RCC 7860 (cell line): ENCODE data around the gene LSM10.
A peak's percentile ranks its signal among the peaks of the same experiment; 100 is the strongest.

Source experiments
- DNase-seq: peaks from one replicate; pipeline ENCODE4 v3.0.0-alpha.2; 2015; ENCODE audit warnings: low spot score
- FAIRE-seq: peaks from 2 replicates; lab custom pipeline; 2012; peaks lifted over from hg19 to GRCh38; lab: Jason Lieb, UNC

LSM10 gene

GRCh38 chr1:36354486-36354885 lies 43.2 kb downstream of the LSM10 start:
- no peak for DNase-seq
- no peak for FAIRE-seq

GRCh38 chr1:36352910-36353878 lies 44.5 kb downstream of the LSM10 start:
- FAIRE-seq, result peak; percentile 80
- peak; percentile 68 for DNase-seq

- DNase-seq (peak; percentile 86), FAIRE-seq (peak; percentile 23)
Observed at GRCh38 chr1:36352125-36352909, 45.4 kb downstream of the LSM10 start.

- DNase-seq (peak; percentile 97), FAIRE-seq (peak; percentile 85)
Observed at GRCh38 chr1:36351227-36351977, 46.3 kb downstream of the LSM10 start.

- DNase-seq (peak; percentile 97), FAIRE-seq (peak; percentile 94)
Observed at GRCh38 chr1:36350659-36351226, 47.0 kb downstream of the LSM10 start.

- FAIRE-seq, result no peak
- no peak for DNase-seq
Observed at GRCh38 chr1:36349839-36350238, 47.9 kb downstream of the LSM10 start.

GRCh38 chr1:36349241-36349671 lies 48.5 kb downstream of the LSM10 start:
- peak; percentile 53 for DNase-seq
- no peak for FAIRE-seq

- DNase-seq, result no peak
- no peak for FAIRE-seq
Observed at GRCh38 chr1:36346741-36347370, 50.9 kb downstream of the LSM10 start.

- no peak for FAIRE-seq
- no peak for DNase-seq
Observed at GRCh38 chr1:36345353-36345752, 52.4 kb downstream of the LSM10 start.

- FAIRE-seq, result no peak
- no peak for DNase-seq
Observed at GRCh38 chr1:36344395-36344680, 53.4 kb downstream of the LSM10 start.

GRCh38 chr1:36343651-36344394 lies 53.9 kb downstream of the LSM10 start:
- FAIRE-seq, result no peak
- no peak for DNase-seq
